PC-9 (cell line): Measurements from ENCODE around the gene MAGEA3. TPM values are rescaled to one million over a fixed set of nuclear protein-coding genes. Genes with fewer than 3 reads are reported as not detected.
"Not testable (repeated sequence)": the region's sequence is repeated elsewhere in the genome, so short reads cannot be mapped to it uniquely, and the experiment has no call there.

Source experiments
- BruUV-seq: library from RNA; stranded (reverse); fragments of 400-500 nt; replicated peaks from 2 replicates; lab custom pipeline; 2021; lab: Mats Ljungman, UMichigan
- CTCF ChIA-PET: fragments of 300-600 bp; sonication (Branson Sonifier 250); formaldehyde crosslinking; loops from one replicate; lab custom pipeline; 2022; ENCODE audit warnings: antibody characterized with exemption; lab: Charles Lee
- POLR2A ChIA-PET: fragments of 300-600 bp; sonication (Branson Sonifier 250); formaldehyde crosslinking; loops from one replicate; lab custom pipeline; 2022; ENCODE audit warnings: antibody characterized with exemption; ENCODE audit not compliant: unreplicated experiment; lab: Charles Lee
- DNase-seq, 2 experiments: peaks; one replicate each; pipeline versions ENCODE4 v3.0.0 to v3.0.0-alpha.2; 2015 to 2022; ENCODE audit warnings: mixed read lengths in 1 of 2
- H2AFZ ChIP-seq: fragments of 200-600 bp; sonication (generic); 2 replicates; pipeline ENCODE4 v1.8.1; 2017; ENCODE audit warnings: antibody characterized with exemption
- H3F3A ChIP-seq: fragments of 200-600 bp; sonication (generic); 2 replicates; pipeline ENCODE4 v1.8.1; 2017; ENCODE audit warnings: antibody characterized with exemption, mild to moderate bottlenecking, low read depth; ENCODE audit not compliant: insufficient read depth
- H3K27ac ChIP-seq: fragments of 200-600 bp; sonication (generic); 2 replicates; pipeline ENCODE4 v1.6.1; 2016; ENCODE audit warnings: mixed run types
- H3K27me3 ChIP-seq: fragments of 200-600 bp; sonication (generic); 2 replicates; pipeline ENCODE4 v1.6.1; 2016; ENCODE audit warnings: low read depth, mixed run types; ENCODE audit not compliant: insufficient read depth
- H3K36me3 ChIP-seq: fragments of 200-600 bp; sonication (generic); 2 replicates; pipeline ENCODE4 v1.6.1; 2016; ENCODE audit warnings: low read depth, mixed run types
- H3K4me1 ChIP-seq: fragments of 200-600 bp; sonication (generic); replicated peaks from 2 replicates; pipeline ENCODE4 v1.6.1; 2016; ENCODE audit warnings: mixed run types; ENCODE audit not compliant: insufficient read depth
- H3K4me2 ChIP-seq: fragments of 200-600 bp; sonication (generic); 2 replicates; pipeline ENCODE4 v1.6.1; 2017; ENCODE audit warnings: mixed run types
- H3K4me3 ChIP-seq: fragments of 200-600 bp; sonication (generic); 2 replicates; pipeline ENCODE4 v1.6.1; 2016; ENCODE audit warnings: mixed run types
- H3K79me2 ChIP-seq: fragments of 200-600 bp; sonication (generic); 2 replicates; pipeline ENCODE4 v1.6.1; 2017; ENCODE audit warnings: low read depth, mixed run types
- H3K9me2 ChIP-seq: fragments of 200-600 bp; sonication (generic); 2 replicates; pipeline ENCODE4 v1.8.1; 2017; ENCODE audit warnings: mild to moderate bottlenecking; ENCODE audit not compliant: insufficient read depth
- H3K9me3 ChIP-seq: fragments of 200-600 bp; sonication (generic); 2 replicates; pipeline ENCODE4 v1.8.1; 2016; ENCODE audit warnings: low read depth; ENCODE audit not compliant: insufficient read depth
- H4K20me1 ChIP-seq: fragments of 200-600 bp; sonication (generic); 2 replicates; pipeline ENCODE4 v1.8.1; 2017; ENCODE audit not compliant: insufficient read depth
- CTCF ChIP-seq: fragments of 200-600 bp; sonication (generic); conservative IDR thresholded peaks from 2 replicates; pipeline ENCODE4 v1.6.1; 2017; ENCODE audit warnings: mixed run types, antibody characterized with exemption, mild to moderate bottlenecking, moderate library complexity
- EZH2 ChIP-seq: fragments of 200-600 bp; sonication (generic); IDR thresholded peaks from 2 replicates; pipeline ENCODE4 v1.8.0; 2017; ENCODE audit warnings: antibody characterized with exemption, low read depth
- intact Hi-C: fragments of 100-400 bp; cut with micrococcal nuclease; formaldehyde crosslinking; loops from one replicate; pipeline ENCODE4 v1.10.0; 2022; ENCODE audit not compliant: unreplicated experiment
- total RNA-seq: library from RNA; stranded (reverse); gene quantifications from 2 replicates; pipeline ENCODE4 v1.2.3, GENCODE V29; 2021

The MAGEA3 gene
- total RNA-seq, 1 experiment from 2014 or later = 133 TPM

GRCh38 chrX:152663086-152663485 is 35.5 kb upstream of the MAGEA3 start:
- BruUV-seq = no TSS peak
- H3K27ac ChIP-seq = no peak overlapping the region
- peaks cover under 1% of the 10 kb centered on the region; the same call in 1 of the 2 replicates for H4K20me1 ChIP-seq
- H3K79me2 ChIP-seq = peaks cover 21% of the 10 kb centered on the region
- H3K4me1 ChIP-seq = no peaks in the 10 kb centered on the region
- ChIA-PET POLR2A (no interaction called here), CTCF (no interaction called here)
- H3K36me3 ChIP-seq = no peaks in the 10 kb centered on the region
- intact Hi-C loops = no loop called here
- no peaks in the 10 kb centered on the region; the same call in 1 of the 2 replicates for H3F3A ChIP-seq
- no peak overlapping the region for H2AFZ ChIP-seq
- TF ChIP-seq CTCF (no peak), EZH2 (no peak)
- no peak overlapping the region for H3K4me3 ChIP-seq
- peaks cover 4% of the 10 kb centered on the region for H3K9me3 ChIP-seq
- DNase-seq = peak in 1 of 2 experiments; percentile 28
- no peaks in the 10 kb centered on the region for H3K9me2 ChIP-seq
- no peaks in the 10 kb centered on the region for H3K27me3 ChIP-seq
- no peak overlapping the region for H3K4me2 ChIP-seq

GRCh38 chrX:152674135-152674534 is 24.5 kb upstream of the MAGEA3 start:
- Histone ChIP-seq H4K20me1 (0 out of 2 replicates have a peak, but pooled peaks cover 5% of the 10 kb centered on the region), H3F3A (no peaks in the 10 kb centered on the region), H3K27ac (no peak overlapping the region), H3K4me3 (no peak overlapping the region), H3K27me3 (no peaks in the 10 kb centered on the region), H3K9me2 (no peaks in the 10 kb centered on the region), H3K79me2 (peaks cover 20% of the 10 kb centered on the region; the same call in 1 of the 2 replicates), H3K4me1 (no peaks in the 10 kb centered on the region), H2AFZ (no peak overlapping the region), H3K36me3 (no peaks in the 10 kb centered on the region), H3K9me3 (no peaks in the 10 kb centered on the region), H3K4me2 (no peak overlapping the region)
- CTCF ChIA-PET = no interaction called here
- TF ChIP-seq EZH2 (no peak), CTCF (no peak)
- BruUV-seq = no TSS peak
- intact Hi-C loops = no loop called here
- POLR2A ChIA-PET = no interaction called here
- DNase-seq = peak in 1 of 2 experiments; percentile 24

GRCh38 chrX:152674652-152675051 is 23.9 kb upstream of the MAGEA3 start:
- H3K27ac ChIP-seq, CTCF ChIA-PET, H3F3A ChIP-seq, intact Hi-C loops, H3K4me2 ChIP-seq, H3K9me3 ChIP-seq, BruUV-seq, H2AFZ ChIP-seq, POLR2A ChIA-PET, H3K36me3 ChIP-seq, H3K27me3 ChIP-seq, H4K20me1 ChIP-seq, H3K4me1 ChIP-seq, H3K9me2 ChIP-seq, H3K4me3 ChIP-seq: not testable (repeated sequence)
- peaks cover 20% of the 10 kb centered on the region; the same call in 1 of the 2 replicates for H3K79me2 ChIP-seq
- DNase-seq = peak in 1 of 2 experiments; percentile 9

GRCh38 chrX:152681012-152681411 is 17.6 kb upstream of the MAGEA3 start:
- H3F3A ChIP-seq, H3K79me2 ChIP-seq, H2AFZ ChIP-seq, BruUV-seq, H3K36me3 ChIP-seq, intact Hi-C loops, H4K20me1 ChIP-seq, CTCF ChIA-PET, H3K27ac ChIP-seq, H3K4me2 ChIP-seq, H3K4me3 ChIP-seq, H3K4me1 ChIP-seq, POLR2A ChIA-PET, H3K27me3 ChIP-seq, H3K9me3 ChIP-seq, H3K9me2 ChIP-seq, DNase-seq: not testable (repeated sequence)

GRCh38 chrX:152700390-152700789 is 1.8 kb downstream of the MAGEA3 start:
- H3F3A ChIP-seq, H3K27me3 ChIP-seq, H3K36me3 ChIP-seq, H2AFZ ChIP-seq, CTCF ChIA-PET, POLR2A ChIA-PET, H3K9me2 ChIP-seq, H3K27ac ChIP-seq, intact Hi-C loops, H4K20me1 ChIP-seq, DNase-seq, H3K4me1 ChIP-seq, BruUV-seq, H3K4me3 ChIP-seq, H3K9me3 ChIP-seq: not testable (repeated sequence)
- Histone ChIP-seq H3K79me2 (peaks cover 18% of the 10 kb centered on the region), H3K4me2 (peak overlapping the region; percentile 25; the same call in 1 of the 2 replicates)

GRCh38 chrX:152706500-152706899 is 7.9 kb downstream of the MAGEA3 start:
- BruUV-seq, H3K9me3 ChIP-seq, H3K4me1 ChIP-seq, POLR2A ChIA-PET, H3K9me2 ChIP-seq, H3K36me3 ChIP-seq, intact Hi-C loops, H2AFZ ChIP-seq, DNase-seq, H4K20me1 ChIP-seq, H3F3A ChIP-seq, H3K4me2 ChIP-seq, CTCF ChIA-PET, H3K27me3 ChIP-seq, H3K27ac ChIP-seq, H3K4me3 ChIP-seq, H3K79me2 ChIP-seq: not testable (repeated sequence)
